Measurements from ENCODE around the gene PFN1. TPM values are rescaled to one million over a fixed set of nuclear protein-coding genes. Genes with fewer than 3 reads are reported as not detected.

PFN1 gene
- total and polyA plus RNA-seq, 2 donors (not counting 3 experiments of a cell fraction or from before 2014, with no cell fraction given) = 1,191 to 1,577 TPM

DNA sequence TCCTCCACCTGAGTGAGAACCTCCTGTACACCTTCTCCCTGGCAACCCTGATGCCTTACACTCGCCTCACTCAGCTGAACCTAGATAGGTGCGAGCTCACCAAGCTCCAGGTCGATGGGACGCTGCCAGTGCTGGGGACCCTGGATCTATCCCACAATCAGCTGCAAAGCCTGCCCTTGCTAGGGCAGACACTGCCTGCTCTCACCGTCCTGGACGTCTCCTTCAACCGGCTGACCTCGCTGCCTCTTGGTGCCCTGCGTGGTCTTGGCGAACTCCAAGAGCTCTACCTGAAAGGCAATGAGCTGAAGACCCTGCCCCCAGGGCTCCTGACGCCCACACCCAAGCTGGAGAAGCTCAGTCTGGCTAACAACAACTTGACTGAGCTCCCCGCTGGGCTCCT lies 15.6 kb downstream of the PFN1 start:
- no peaks in the 10 kb centered on the region for H3K79me2 ChIP-seq (ENCODE audit: control insufficient read depth, insufficient read depth, low read length)
- no peak overlapping the region for H3K4me2 ChIP-seq (ENCODE audit: insufficient read depth, low read length)
- H3K36me3 ChIP-seq (ENCODE audit: control insufficient read depth in 2 of 2, extremely low read depth in 1 of 2, insufficient read depth in 2 of 2, low read length in 2 of 2) = peaks cover 0 to 13% of the 10 kb centered on the region in 2 experiments
- H3K9me1 ChIP-seq (replicated peaks; ENCODE audit: control insufficient read depth, extremely low read depth, insufficient read depth, low read length) = no peaks in the 10 kb centered on the region
- H3K4me1 ChIP-seq (ENCODE audit: control insufficient read depth, extremely low read depth, insufficient read depth, low read length) = peaks cover 7% of the 10 kb centered on the region
- H3K27me3 ChIP-seq (ENCODE audit: control insufficient read depth in 2 of 2, insufficient read depth in 2 of 2, low read length in 2 of 2) = no peaks in the 10 kb centered on the region
- no peak overlapping the region for H3K27ac ChIP-seq (ENCODE audit: insufficient read depth, low read depth, low read length)
- H3K4me3 ChIP-seq (replicated peaks in 1 of 3; ENCODE audit: insufficient read depth in 1 of 3, low read depth in 1 of 3, low read length in 3 of 3) = no peak overlapping the region
- BruUV-seq (replicated peaks) = no TSS peak
- no peak for DNase-seq (ENCODE audit: low read depth, low spot score)
- ChIA-PET CTCF (interaction anchor here (1.2 kb wide), 1 partner anchor 23 kb away, joined by 3 read pairs; no protein-coding TSS in a partner anchor), POLR2A (no interaction called here)
- H2AFZ ChIP-seq (ENCODE audit: low read depth, low read length) = no peak overlapping the region
- dilution Hi-C loops (cut with MboI; ENCODE audit: extremely low pct_ligation_motif_present, low sequenced_read_pairs) = no loop called here
- no peaks in the 10 kb centered on the region for H3K9me3 ChIP-seq (replicated peaks; ENCODE audit: control insufficient read depth, insufficient read depth, low read length)
- H4K20me1 ChIP-seq (replicated peaks; ENCODE audit: control insufficient read depth, extremely low read depth, insufficient read depth, low read length) = no peaks in the 10 kb centered on the region
- no peak overlapping the region for H3K9ac ChIP-seq (replicated peaks; ENCODE audit: extremely low read depth, insufficient read depth, low read length)
- FAIRE-seq = no peak
- no peak for TF ChIP-seq JUN (IDR thresholded peaks at IDR 0.05; ENCODE audit: borderline replicate concordance, insufficient read depth, insufficient read length, low read depth)
- intact Hi-C loops (cut with micrococcal nuclease) = no loop called here

DNA sequence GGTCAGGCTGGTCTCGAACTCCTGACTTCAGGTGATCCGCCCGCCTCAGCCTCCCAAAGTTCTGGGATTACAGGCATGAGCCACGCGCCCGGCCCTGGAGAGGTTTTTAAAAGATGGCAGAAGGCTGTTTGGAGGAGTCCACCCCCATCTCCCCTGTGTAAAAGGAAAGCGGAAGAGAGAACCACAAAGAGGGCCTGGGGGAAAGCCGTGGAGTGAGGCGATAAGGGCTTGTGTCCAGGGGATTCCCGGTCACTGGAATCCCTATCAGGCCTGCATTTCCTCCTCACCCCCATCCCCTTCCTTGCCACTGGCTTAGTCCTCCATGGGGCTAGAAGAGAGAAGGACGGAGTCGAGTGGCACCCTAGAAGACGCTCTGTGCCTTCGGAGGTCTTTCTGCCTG lies 16.4 kb downstream of the PFN1 start, which contains the start of gene GP1BA:
Gene GP1BA (plus strand): TSS at position 315 of the 400 bp plus-strand sequence. CDS start 328 bp downstream, outside the sequence.
- H3K36me3 ChIP-seq (ENCODE audit: control insufficient read depth in 2 of 2, extremely low read depth in 1 of 2, insufficient read depth in 2 of 2, low read length in 2 of 2) = peaks cover 0 to 6% of the 10 kb centered on the region in 2 experiments
- no peaks in the 10 kb centered on the region for H3K27me3 ChIP-seq (ENCODE audit: control insufficient read depth in 2 of 2, insufficient read depth in 2 of 2, low read length in 2 of 2)
- intact Hi-C loops (cut with micrococcal nuclease) (no loop called here), dilution Hi-C loops (cut with MboI; ENCODE audit: extremely low pct_ligation_motif_present, low sequenced_read_pairs) (no loop called here)
- no peaks in the 10 kb centered on the region for H3K79me2 ChIP-seq (ENCODE audit: control insufficient read depth, insufficient read depth, low read length)
- no peak for TF ChIP-seq POLR2AphosphoS5 (IDR thresholded peaks at IDR 0.05; ENCODE audit: insufficient read depth, low read depth, low read length)
- TF ChIP-seq POLR2A (IDR thresholded peaks at IDR 0.05; ENCODE audit: low read depth, low read length) = no peak
- TF ChIP-seq MYC (IDR thresholded peaks at IDR 0.05; ENCODE audit: low read depth, low read length) = no peak
- TF ChIP-seq, protein P1, sequence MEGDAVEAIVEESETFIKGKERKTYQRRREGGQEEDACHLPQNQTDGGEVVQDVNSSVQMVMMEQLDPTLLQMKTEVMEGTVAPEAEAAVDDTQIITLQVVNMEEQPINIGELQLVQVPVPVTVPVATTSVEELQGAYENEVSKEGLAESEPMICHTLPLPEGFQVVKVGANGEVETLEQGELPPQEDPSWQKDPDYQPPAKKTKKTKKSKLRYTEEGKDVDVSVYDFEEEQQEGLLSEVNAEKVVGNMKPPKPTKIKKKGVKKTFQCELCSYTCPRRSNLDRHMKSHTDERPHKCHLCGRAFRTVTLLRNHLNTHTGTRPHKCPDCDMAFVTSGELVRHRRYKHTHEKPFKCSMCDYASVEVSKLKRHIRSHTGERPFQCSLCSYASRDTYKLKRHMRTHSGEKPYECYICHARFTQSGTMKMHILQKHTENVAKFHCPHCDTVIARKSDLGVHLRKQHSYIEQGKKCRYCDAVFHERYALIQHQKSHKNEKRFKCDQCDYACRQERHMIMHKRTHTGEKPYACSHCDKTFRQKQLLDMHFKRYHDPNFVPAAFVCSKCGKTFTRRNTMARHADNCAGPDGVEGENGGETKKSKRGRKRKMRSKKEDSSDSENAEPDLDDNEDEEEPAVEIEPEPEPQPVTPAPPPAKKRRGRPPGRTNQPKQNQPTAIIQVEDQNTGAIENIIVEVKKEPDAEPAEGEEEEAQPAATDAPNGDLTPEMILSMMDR (IDR thresholded peaks at IDR 0.05; ENCODE audit: extremely low read depth in 1 of 2, insufficient read depth in 1 of 2, low read depth in 1 of 2, low read length in 2 of 2) = no peak
- no peak for TF ChIP-seq EZH2 (IDR thresholded peaks at IDR 0.05; ENCODE audit: borderline replicate concordance, low read depth, low read length, severe bottlenecking)
- TF ChIP-seq, protein P2, sequence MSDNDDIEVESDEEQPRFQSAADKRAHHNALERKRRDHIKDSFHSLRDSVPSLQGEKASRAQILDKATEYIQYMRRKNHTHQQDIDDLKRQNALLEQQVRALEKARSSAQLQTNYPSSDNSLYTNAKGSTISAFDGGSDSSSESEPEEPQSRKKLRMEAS (IDR thresholded peaks at IDR 0.05; ENCODE audit: insufficient read depth, insufficient read length) = no peak
- TF ChIP-seq JUN (IDR thresholded peaks at IDR 0.05; ENCODE audit: borderline replicate concordance, insufficient read depth, insufficient read length, low read depth) = no peak
- TF ChIP-seq FOS (IDR thresholded peaks at IDR 0.05; ENCODE audit: borderline replicate concordance, insufficient read depth, low read length) = no peak
- TF ChIP-seq GATA2 (IDR thresholded peaks at IDR 0.05; ENCODE audit: insufficient read depth, insufficient read length, low read depth, low read length) = no peak
- no TSS peak for BruUV-seq (replicated peaks)
- no peak within 1 kb of the TSS for H2AFZ ChIP-seq (ENCODE audit: low read depth, low read length)
- CTCF ChIA-PET = interaction anchor here (1.2 kb wide), 1 partner anchor 23 kb away, joined by 3 read pairs; no protein-coding TSS in a partner anchor
- POLR2A ChIA-PET = no interaction called here
- no peak within 1 kb of the TSS for H3K27ac ChIP-seq (ENCODE audit: insufficient read depth, low read depth, low read length)
- peaks cover 7% of the 10 kb centered on the region for H3K4me1 ChIP-seq (ENCODE audit: control insufficient read depth, extremely low read depth, insufficient read depth, low read length)
- no peak within 1 kb of the TSS for H3K4me2 ChIP-seq (ENCODE audit: insufficient read depth, low read length)
- no peak for FAIRE-seq
- no peak within 1 kb of the TSS for H3K9ac ChIP-seq (replicated peaks; ENCODE audit: extremely low read depth, insufficient read depth, low read length)
- H3K4me3 ChIP-seq (replicated peaks in 1 of 3; ENCODE audit: insufficient read depth in 1 of 3, low read depth in 1 of 3, low read length in 3 of 3) = no peak within 1 kb of the TSS
- no peaks in the 10 kb centered on the region for H3K9me1 ChIP-seq (replicated peaks; ENCODE audit: control insufficient read depth, extremely low read depth, insufficient read depth, low read length)
- no peak for DNase-seq (ENCODE audit: low read depth, low spot score)
- no peaks in the 10 kb centered on the region for H4K20me1 ChIP-seq (replicated peaks; ENCODE audit: control insufficient read depth, extremely low read depth, insufficient read depth, low read length)
- no peaks in the 10 kb centered on the region for H3K9me3 ChIP-seq (replicated peaks; ENCODE audit: control insufficient read depth, insufficient read depth, low read length)

All from endothelial cell of umbilical vein (primary cell).